Left colon (tissue), 2 donors: ENCODE data around the gene AARS2. TPM values are rescaled to one million over a fixed set of nuclear protein-coding genes. Genes with fewer than 3 reads are reported as not detected.

Source experiments
- ATAC-seq: fragments of 200-7000 bp; cut with Tn5 transposase; one replicate; pipeline ENCODE4 v1.9.1; 2020; ENCODE audit warnings: mild to moderate bottlenecking, moderate library complexity
- DNase-seq, 2 donors: peaks; one replicate each; pipeline ENCODE4 v3.0.0-alpha.2; 2020
- intact Hi-C, 2 donors: fragments of 100-400 bp; cut with DNase I in 1 of 2; cut with micrococcal nuclease in 1 of 2; formaldehyde crosslinking; loops; one replicate each; pipeline versions ENCODE4 v1.11.2 to v1.14.0; 2022; cut with DNase I, micrococcal nuclease
- total RNA-seq, 2 donors: library from RNA; stranded (reverse); fragmentation: NEBNext Ultra II Directional; extraction: Animal tissue kit (Norgen Biotek cat#: 25700); gene quantifications; one replicate each; pipeline ENCODE4 v1.2.1, GENCODE V29; 2021
- donor health status: DM: no; HTN: no; CAD: no.
- donor health status: DM: yes; HTN: yes; CAD: no.

Gene AARS2
- total RNA-seq, 2 donors from 2014 or later, result 8.6 to 12.0 TPM

DNA sequence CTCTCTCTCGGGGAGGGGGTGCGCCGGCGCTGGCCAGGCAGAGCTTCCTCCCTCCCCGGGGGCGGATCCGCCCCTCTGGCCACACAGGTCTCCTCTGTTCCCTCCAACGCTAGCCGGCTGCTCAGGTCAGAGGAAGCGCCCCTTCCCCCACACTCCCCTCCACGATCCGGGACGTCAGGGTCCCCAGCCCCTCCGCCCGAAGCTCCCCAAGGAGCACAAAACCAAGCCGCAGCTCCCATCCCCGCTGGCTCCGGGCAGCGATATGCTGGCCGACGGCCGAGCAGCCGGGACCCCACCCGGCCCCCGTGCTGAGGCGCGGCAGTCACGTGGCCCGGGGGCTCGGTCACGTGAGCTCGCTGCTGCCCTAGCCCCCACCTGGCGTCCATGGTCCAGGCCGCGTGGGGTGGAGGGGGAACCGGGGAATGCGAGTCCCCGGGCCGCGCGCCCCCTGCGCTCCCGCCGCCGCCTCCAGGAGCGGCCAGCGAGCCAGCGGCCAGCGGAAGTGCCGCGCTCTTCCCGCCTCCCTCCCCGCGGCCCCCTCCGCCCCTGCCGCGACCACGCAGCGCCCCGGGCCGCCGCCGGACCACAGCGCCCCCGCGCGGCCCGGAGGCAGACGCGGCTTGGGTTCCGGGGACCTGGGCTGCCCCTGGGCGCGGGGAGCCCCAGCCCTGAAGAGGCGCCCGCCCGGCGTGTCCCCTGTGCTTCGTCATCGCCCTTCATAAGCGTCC is 56.0 kb downstream of the AARS2 start, which contains the start of gene SLC35B2:
Gene SLC35B2, minus strand, starts transcription at position 504 of the 728 bp plus-strand sequence. Its CDS starts 118 bp downstream, at position 386.
- ATAC-seq (peak; percentile 68), DNase-seq (peak; percentile 72 to 73)
- intact Hi-C loops, result no loop called here

DNA sequence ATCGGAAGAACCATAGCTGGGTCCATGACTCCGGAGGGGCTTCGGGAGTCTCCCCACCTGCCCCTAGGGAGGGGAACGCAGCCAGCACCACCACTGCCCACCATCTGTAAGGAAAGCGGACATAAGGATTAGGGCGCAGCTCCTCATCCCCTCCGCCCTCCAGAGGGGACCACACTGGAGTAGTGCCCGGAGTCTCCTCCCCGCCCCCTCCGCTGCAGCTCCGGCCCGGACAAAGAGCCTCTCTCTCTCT is 56.4 kb downstream of the AARS2 start:
- intact Hi-C loops, result no loop called here
- ATAC-seq, result no peak
- no peak for DNase-seq

DNA sequence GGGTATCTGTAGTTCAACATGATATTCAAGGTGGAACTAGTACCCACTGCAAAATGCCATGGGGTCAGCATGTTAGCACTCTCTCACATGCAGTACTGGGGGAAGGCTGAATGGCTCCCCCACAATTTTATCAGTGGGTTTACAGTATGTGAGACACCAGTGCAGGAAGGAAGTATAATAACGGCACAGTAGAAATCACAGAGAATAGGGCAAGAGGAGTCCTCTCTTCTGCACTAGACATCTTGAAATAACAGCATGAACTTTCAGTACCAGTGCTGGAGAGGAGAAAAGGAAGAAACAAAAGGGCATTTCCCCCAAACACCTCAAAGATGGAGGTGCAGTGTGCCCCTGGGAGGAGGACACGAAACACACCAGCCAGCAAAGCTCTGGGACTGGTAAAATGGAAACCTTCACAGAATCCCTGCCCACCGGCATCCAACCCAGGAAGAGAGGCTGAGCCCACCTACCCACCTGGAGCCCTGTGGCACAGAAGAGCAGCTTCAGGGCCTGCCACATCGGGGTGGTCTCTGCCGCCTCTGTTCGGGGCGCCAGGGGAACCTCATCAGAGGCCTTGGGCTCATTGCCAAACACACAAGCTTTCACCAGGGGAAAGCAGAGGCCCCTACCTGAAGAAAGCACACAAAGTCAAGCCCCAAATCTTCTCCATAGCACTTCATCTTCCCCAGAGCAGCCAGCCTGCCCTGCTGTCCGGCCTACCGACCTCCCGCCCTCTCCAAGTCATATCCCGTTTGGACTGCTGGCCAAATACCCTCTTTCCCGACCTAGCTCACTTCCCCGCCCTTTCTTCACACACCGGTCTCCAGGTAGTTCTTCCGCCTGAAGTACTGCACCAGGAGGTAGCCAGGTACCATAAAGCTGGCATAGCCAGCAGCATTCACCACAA is 57.0 kb downstream of the AARS2 start:
- peak in 1 of 2 donors; percentile 58 for DNase-seq
- ATAC-seq, result peak; percentile 63
- intact Hi-C loops, result no loop called here

DNA sequence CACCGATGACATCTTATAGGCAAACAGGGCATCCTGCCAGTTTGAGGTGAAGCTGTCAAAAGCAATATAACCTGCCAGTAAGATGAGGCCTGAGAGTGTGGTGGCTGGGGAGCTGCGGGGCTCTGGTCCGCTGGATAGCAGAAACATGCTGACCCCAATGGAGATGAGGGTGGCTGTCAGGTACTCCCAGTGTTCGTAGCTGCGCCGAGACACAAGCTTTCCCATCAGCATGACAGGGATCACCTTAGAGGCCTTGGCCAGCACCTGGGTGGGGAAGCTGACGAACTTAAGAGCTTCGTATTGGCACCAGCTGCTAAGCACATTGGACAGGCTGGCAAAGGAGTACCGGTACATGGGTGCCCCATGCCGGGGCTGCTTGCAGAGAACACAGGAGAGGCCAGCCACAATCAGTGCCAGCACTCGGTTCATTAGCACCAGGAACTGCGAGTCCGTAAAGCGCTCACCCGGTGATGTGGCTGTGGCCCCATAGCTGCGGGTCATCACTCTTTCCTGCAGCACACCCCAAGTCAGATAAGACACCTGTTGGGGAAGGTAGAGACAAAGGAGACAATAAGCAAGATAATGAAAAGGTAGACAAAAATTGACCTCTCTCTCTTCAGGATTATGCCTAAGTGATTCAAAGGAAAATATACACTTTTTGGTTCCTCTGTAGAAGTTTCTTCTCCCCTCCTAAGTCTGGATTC is 57.9 kb downstream of the AARS2 start:
- ATAC-seq, result no peak

DNA sequence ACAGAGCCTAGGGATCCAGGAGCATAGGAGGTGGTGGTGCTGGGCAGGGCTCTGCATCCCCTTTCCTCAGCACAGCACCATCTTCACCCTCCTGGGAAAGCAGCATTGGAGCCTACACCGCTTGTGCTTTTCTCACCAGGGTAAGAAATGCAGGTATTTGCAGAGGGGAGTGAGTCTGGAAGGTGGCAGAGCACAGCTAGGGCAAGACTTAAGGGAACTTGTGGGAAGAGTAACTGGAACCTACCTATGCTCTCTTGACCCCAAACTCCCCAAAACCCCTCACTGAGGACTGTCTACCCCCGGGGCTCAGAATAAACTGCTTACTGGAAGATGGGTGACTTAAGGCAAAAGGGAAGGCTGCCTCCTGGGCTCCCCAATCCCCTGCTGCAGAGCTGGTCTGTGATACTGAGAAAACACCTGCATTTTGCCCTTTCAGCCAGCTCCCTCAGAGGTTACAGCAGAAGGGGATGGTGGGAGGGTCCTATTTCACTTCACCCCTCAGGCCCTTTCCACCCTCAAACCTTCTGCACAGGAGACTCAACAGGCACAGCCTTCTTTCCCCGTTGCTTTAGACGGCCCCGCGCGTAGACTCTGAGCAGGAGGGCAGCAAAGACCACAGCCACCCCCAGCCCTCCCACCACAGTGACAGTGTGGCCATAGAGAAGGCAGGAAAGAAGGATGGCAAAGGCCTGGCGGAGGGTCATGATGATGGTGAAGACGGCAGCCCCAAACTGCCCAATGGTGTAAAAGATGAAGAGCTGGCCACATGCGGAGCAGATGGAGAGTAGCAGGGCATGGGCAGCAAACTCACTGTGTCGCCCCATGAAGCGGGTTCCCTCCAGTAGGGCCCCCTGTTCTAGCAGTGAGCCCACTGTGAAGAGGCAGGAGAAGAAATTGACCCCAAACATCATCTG is 58.7 kb downstream of the AARS2 start:
- DNase-seq, result no peak
- no peak for ATAC-seq
- intact Hi-C loops, result no loop called here

More for the DNA sequence above, 57.9 kb downstream of the AARS2 start:
- DNase-seq, result no peak
- intact Hi-C loops, result no loop called here

DNA sequence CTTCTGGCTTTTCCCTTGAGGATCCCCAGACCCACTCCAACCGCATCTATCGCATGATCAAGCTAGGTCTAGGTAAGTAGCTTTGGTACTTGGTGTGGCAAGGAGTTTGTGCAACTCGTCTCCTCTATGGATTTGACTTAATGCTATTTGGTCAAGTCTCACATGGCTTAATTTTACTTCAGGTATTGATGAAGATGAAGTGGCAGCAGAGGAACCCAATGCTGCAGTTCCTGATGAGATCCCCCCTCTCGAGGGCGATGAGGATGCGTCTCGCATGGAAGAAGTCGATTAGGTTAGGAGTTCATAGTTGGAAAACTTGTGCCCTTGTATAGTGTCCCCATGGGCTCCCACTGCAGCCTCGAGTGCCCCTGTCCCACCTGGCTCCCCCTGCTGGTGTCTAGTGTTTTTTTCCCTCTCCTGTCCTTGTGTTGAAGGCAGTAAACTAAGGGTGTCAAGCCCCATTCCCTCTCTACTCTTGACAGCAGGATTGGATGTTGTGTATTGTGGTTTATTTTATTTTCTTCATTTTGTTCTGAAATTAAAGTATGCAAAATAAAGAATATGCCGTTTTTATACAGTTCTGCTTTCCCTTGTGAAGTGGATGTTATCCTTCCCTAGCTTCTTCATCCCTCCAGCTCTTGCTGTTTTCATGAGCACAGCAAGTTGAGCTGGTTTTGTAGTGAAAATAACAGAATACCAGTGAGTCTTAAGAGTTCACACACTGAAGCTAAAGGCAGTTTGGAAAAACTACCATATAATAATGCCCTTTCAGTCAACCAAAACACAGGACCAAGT is 59.6 kb downstream of the AARS2 start:
- peak in 1 of 2 donors; percentile 69 for DNase-seq
- ATAC-seq, result no peak
- intact Hi-C loops, result no loop called here

DNA sequence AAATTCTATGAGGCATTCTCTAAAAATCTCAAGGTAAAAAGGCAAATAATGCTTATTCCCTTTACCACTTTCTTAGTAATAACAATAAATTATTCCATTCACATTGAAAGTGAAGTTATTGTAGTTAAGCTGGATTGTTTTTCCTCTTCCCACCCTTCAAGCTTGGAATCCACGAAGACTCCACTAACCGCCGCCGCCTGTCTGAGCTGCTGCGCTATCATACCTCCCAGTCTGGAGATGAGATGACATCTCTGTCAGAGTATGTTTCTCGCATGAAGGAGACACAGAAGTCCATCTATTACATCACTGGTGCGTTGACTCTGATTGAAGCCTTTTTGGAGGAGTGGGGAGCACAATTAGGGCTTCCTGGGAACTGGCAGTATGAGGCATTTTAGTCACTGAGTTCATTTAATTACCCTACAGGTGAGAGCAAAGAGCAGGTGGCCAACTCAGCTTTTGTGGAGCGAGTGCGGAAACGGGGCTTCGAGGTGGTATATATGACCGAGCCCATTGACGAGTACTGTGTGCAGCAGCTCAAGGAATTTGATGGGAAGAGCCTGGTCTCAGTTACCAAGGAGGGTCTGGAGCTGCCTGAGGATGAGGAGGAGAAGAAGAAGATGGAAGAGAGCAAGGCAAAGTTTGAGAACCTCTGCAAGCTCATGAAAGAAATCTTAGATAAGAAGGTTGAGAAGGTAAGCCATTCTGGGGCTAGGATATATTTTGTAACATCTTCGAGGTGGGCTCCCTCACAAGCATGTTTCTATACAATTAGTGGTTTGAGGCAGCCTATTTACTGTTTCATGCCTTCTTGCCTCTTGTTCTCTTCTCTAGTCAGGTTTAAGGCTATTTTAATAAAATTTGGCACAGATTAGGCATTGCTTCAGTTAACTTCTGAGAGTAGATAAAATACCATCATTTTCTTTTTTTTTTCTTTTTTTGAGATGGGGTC is 61.3 kb downstream of the AARS2 start:
- no peak for ATAC-seq
- intact Hi-C loops, result no loop called here
- no peak for DNase-seq

DNA sequence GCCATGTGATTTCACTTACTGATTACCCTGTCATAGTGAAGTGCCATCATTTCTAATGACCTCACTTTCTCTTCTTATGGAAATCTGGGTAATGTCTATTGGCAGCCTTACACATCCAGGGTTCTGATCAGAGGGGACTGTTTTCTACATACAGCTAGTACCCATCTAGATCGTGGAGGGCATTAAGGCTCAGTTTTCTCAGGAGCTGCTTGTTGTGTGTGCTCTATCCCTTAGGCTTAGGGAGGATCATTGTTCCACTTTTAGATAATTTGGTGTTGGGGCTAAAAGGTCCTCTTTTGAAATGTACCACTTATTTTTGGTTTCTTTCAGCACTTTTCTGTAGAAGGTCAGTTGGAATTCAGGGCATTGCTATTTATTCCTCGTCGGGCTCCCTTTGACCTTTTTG is 62.4 kb downstream of the AARS2 start:
- intact Hi-C loops, result no loop called here
- ATAC-seq (no peak), DNase-seq (no peak)

DNA sequence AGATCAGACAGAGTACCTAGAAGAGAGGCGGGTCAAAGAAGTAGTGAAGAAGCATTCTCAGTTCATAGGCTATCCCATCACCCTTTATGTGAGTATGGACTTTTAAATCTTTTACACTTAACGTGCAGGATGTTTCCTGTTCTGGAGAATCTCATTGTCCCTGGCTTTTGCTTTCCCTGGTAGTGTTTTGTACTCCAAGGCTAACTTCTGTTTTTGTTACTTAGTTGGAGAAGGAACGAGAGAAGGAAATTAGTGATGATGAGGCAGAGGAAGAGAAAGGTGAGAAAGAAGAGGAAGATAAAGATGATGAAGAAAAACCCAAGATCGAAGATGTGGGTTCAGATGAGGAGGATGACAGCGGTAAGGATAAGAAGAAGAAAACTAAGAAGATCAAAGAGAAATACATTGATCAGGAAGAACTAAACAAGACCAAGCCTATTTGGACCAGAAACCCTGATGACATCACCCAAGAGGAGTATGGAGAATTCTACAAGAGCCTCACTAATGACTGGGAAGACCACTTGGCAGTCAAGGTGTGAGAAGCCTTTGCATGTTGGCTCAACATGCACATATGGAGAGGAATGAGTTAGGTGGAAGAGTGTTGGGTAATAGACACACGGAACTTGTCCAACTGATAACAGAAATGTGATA is 63.0 kb downstream of the AARS2 start:
- DNase-seq (no peak), ATAC-seq (no peak)
- intact Hi-C loops, result no loop called here

Other genes with a start within 250 kb of the AARS2 start
- 10 to 100 TPM; 47.5 to 63.1 TPM for gene MRPL14, start 185.9 kb downstream of the AARS2 start, total RNA-seq
- 100 to 1,000 TPM in 1 of 2 donors, 10 to 100 TPM in 1; 99.7 to 102 TPM for gene TMEM63B, start 185.8 kb downstream of the AARS2 start, total RNA-seq
- 1 to 10 TPM in 1 of 2 donors, under 1 TPM in 1; 0.70 to 3.0 TPM for gene CAPN11, start 154.5 kb downstream of the AARS2 start, total RNA-seq
- gene MYMX, start 96.4 kb downstream of the AARS2 start, total RNA-seq, result not detected
- gene SLC29A1, start 89.8 kb downstream of the AARS2 start, total RNA-seq, result 10 to 100 TPM; 13.0 to 22.8 TPM
- gene HSP90AB1, start 66.2 kb downstream of the AARS2 start, total RNA-seq, result 100 to 1,000 TPM; 278 to 329 TPM
- 10 to 100 TPM; 34.9 to 43.5 TPM for gene SLC35B2, start 55.8 kb downstream of the AARS2 start, total RNA-seq
- 10 to 100 TPM in 1 of 2 donors, 1 to 10 TPM in 1; 9.6 to 15.3 TPM for gene NFKBIE, start 47.8 kb downstream of the AARS2 start, total RNA-seq
- gene TMEM151B, start 42.9 kb downstream of the AARS2 start, total RNA-seq, result under 1 TPM; 0.21 to 0.31 TPM
- gene SPATS1, start 29.3 kb upstream of the AARS2 start, total RNA-seq, result not detected
- 10 to 100 TPM; 15.7 to 16.4 TPM for gene CDC5L, start 74.4 kb upstream of the AARS2 start, total RNA-seq